H1 (cell line): Measurements from ENCODE around the gene SHH. TPM values are rescaled to one million over a fixed set of nuclear protein-coding genes. Genes with fewer than 3 reads are reported as not detected.

ENCODE experiments used
- CTCF ChIA-PET: fragments of 300-600 bp; sonication (Branson Sonifier 250); formaldehyde crosslinking; loops from one replicate; lab custom pipeline; 2021; ENCODE audit not compliant: partially characterized antibody; lab: Charles Lee
- POLR2A ChIA-PET: fragments of 300-600 bp; sonication (Branson Sonifier 250); formaldehyde crosslinking; loops from one replicate; lab custom pipeline; 2021; ENCODE audit warnings: inconsistent platforms; ENCODE audit not compliant: partially characterized antibody; lab: Charles Lee
- DNase-seq, 2 experiments: peaks; one replicate each; pipeline versions ENCODE4 v3.0.0 to v3.0.0-alpha.2; 2010 to 2022; ENCODE audit warnings: low spot score in 2 of 2, low read depth in 1 of 2, mixed read lengths in 1 of 2
- FAIRE-seq: peaks from 2 replicates; lab custom pipeline; 2011; peaks lifted over from hg19 to GRCh38; lab: Jason Lieb, UNC
- H2AFZ ChIP-seq: 2 replicates; pipeline ENCODE4 v1.8.1; 2012; ENCODE audit warnings: low read length, inconsistent platforms
- H2AK5ac ChIP-seq: 2 replicates; pipeline ENCODE4 v1.6.1; 2013; ENCODE audit warnings: low read depth, low read length
- H2BK120ac ChIP-seq: replicated peaks from 2 replicates; pipeline ENCODE3; 2013; ENCODE audit warnings: low read depth, low read length, inconsistent platforms
- H2BK12ac ChIP-seq: 2 replicates; pipeline ENCODE4 v1.6.1; 2013; ENCODE audit warnings: low read depth, low read length
- H2BK15ac ChIP-seq: 2 replicates; pipeline ENCODE4 v1.6.1; 2013; ENCODE audit warnings: low read length
- H2BK20ac ChIP-seq: 2 replicates; pipeline ENCODE4 v1.6.1; 2013; ENCODE audit warnings: low read length
- H2BK5ac ChIP-seq: 2 replicates; pipeline ENCODE4 v1.6.1; 2013; ENCODE audit warnings: low read depth, low read length
- H3K14ac ChIP-seq: 2 replicates; pipeline ENCODE4 v1.6.1; 2013; ENCODE audit warnings: inconsistent platforms; ENCODE audit not compliant: insufficient read length
- H3K18ac ChIP-seq: 2 replicates; pipeline ENCODE4 v1.6.1; 2013; ENCODE audit warnings: low read length; ENCODE audit errors: extremely low read depth
- H3K23ac ChIP-seq: 2 replicates; pipeline ENCODE4 v1.6.1; 2013; ENCODE audit warnings: inconsistent platforms; ENCODE audit not compliant: insufficient read length
- H3K23me2 ChIP-seq: 2 replicates; pipeline ENCODE4 v1.6.1; 2013; ENCODE audit warnings: low read depth, low read length
- H3K27ac ChIP-seq: 2 replicates; pipeline ENCODE4 v1.6.1; 2011; ENCODE audit warnings: low read depth, low read length, inconsistent platforms
- H3K27me3 ChIP-seq, 4 experiments: replicated peaks in 1 of 4; 1 replicate in 1 of 4; 2 replicates in 3 of 4; pipeline versions ENCODE4 v1.6.1 to v1.8.1; 2011 to 2013; ENCODE audit warnings: low read length in 3 of 4, mild to moderate bottlenecking in 3 of 4, inconsistent platforms in 2 of 4, mixed read lengths in 2 of 4, moderate library complexity in 1 of 4; ENCODE audit not compliant: control insufficient read depth in 3 of 4, insufficient read depth in 3 of 4; ENCODE audit errors: extremely low read depth in 1 of 4
- H3K36me3 ChIP-seq, 4 experiments: 2 replicates each; pipeline versions ENCODE4 v1.6.1 to v1.8.1; 2011 to 2013; ENCODE audit warnings: mild to moderate bottlenecking in 4 of 4, low read length in 3 of 4, moderate library complexity in 2 of 4, control low read depth in 1 of 4, inconsistent platforms in 1 of 4; ENCODE audit not compliant: insufficient read depth in 4 of 4, control insufficient read depth in 2 of 4
- H3K4ac ChIP-seq: replicated peaks from 2 replicates; pipeline ENCODE3; 2013; ENCODE audit warnings: low read length, low read depth, mixed read lengths, inconsistent platforms; ENCODE audit not compliant: insufficient read length
- H3K4me1 ChIP-seq, 4 experiments: replicated peaks in 1 of 4; 1 replicate in 1 of 4; 2 replicates in 3 of 4; pipeline versions ENCODE4 v1.6.1 to v1.8.1; 2011 to 2013; ENCODE audit warnings: low read length in 3 of 4, inconsistent platforms in 2 of 4, mixed read lengths in 1 of 4; ENCODE audit not compliant: insufficient read depth in 4 of 4, control insufficient read depth in 3 of 4
- H3K4me2 ChIP-seq, 2 experiments: 2 replicates each; pipeline versions ENCODE4 v1.6.1 to v1.8.1; 2011 to 2013; ENCODE audit warnings: low read depth in 2 of 2, low read length in 2 of 2, control low read depth in 1 of 2, inconsistent platforms in 1 of 2, mild to moderate bottlenecking in 1 of 2; ENCODE audit not compliant: insufficient read depth in 1 of 2
- H3K4me3 ChIP-seq, 4 experiments: fragments of 200-600, 300-600 bp in 1 of 4; sonication (generic), shearing (Covaris generic), sonication (Bioruptor Twin) in 1 of 4; 2 replicates each; pipeline versions ENCODE4 v1.5.1 to v1.8.1; 2011 to 2016; ENCODE audit warnings: low read length in 4 of 4, low read depth in 3 of 4, control low read depth in 2 of 4, inconsistent platforms in 2 of 4, mild to moderate bottlenecking in 2 of 4, mixed read lengths in 1 of 4, moderate library complexity in 1 of 4; ENCODE audit not compliant: insufficient read depth in 2 of 4; ENCODE audit errors: extremely low read depth in 1 of 4
- H3K56ac ChIP-seq: replicated peaks from 2 replicates; pipeline ENCODE3; 2013; ENCODE audit warnings: low read depth, mild to moderate bottlenecking, mixed read lengths, low read length, inconsistent platforms; ENCODE audit not compliant: insufficient read length
- H3K79me1 ChIP-seq: 2 replicates; pipeline ENCODE4 v1.6.1; 2013; ENCODE audit warnings: low read depth, low read length, control low read depth
- H3K79me2 ChIP-seq, 2 experiments: 2 replicates each; pipeline versions ENCODE4 v1.6.1 to v1.8.1; 2012 to 2013; ENCODE audit warnings: low read length in 2 of 2, mild to moderate bottlenecking in 2 of 2, inconsistent platforms in 1 of 2; ENCODE audit not compliant: insufficient read depth in 2 of 2, control insufficient read depth in 1 of 2
- H3K9ac ChIP-seq, 4 experiments: replicated peaks in 1 of 4; 1 replicate in 1 of 4; 2 replicates in 3 of 4; pipeline versions ENCODE4 v1.6.1 to v1.8.1; 2011 to 2013; ENCODE audit warnings: low read depth in 3 of 4, low read length in 3 of 4, control low read depth in 2 of 4, mild to moderate bottlenecking in 2 of 4, moderate library complexity in 2 of 4, inconsistent platforms in 1 of 4; ENCODE audit errors: extremely low read depth in 1 of 4
- H3K9me3 ChIP-seq, 2 experiments: 2 replicates each; pipeline versions ENCODE4 v1.6.1 to v1.8.1; 2012 to 2013; ENCODE audit warnings: mild to moderate bottlenecking in 2 of 2, moderate library complexity in 2 of 2, control low read depth in 1 of 2, inconsistent platforms in 1 of 2, low read depth in 1 of 2, low read length in 1 of 2, mixed read lengths in 1 of 2; ENCODE audit not compliant: insufficient read depth in 2 of 2
- H4K20me1 ChIP-seq, 2 experiments: replicated peaks in 1 of 2; 2 replicates each; pipeline versions ENCODE3 to v1.8.1; 2011 to 2013; ENCODE audit warnings: inconsistent platforms in 2 of 2, low read length in 2 of 2, mild to moderate bottlenecking in 1 of 2; ENCODE audit not compliant: insufficient read depth in 2 of 2, control insufficient read depth in 1 of 2
- H4K5ac ChIP-seq: 2 replicates; pipeline ENCODE4 v1.6.1; 2013; ENCODE audit warnings: low read length, low read depth, mixed read lengths, inconsistent platforms; ENCODE audit not compliant: insufficient read length
- H4K8ac ChIP-seq: 2 replicates; pipeline ENCODE4 v1.8.0; 2013; ENCODE audit warnings: mild to moderate bottlenecking, moderate library complexity, low read length, inconsistent platforms; ENCODE audit not compliant: insufficient read depth; ENCODE audit errors: extremely low read depth
- H4K91ac ChIP-seq: replicated peaks from 2 replicates; pipeline ENCODE3; 2013; ENCODE audit warnings: low read length, mixed read lengths, inconsistent platforms; ENCODE audit not compliant: insufficient read length
- BACH1 ChIP-seq: IDR thresholded peaks from 2 replicates; pipeline ENCODE4 v1.6.1; 2012; ENCODE audit warnings: low read length, improper control_type of control experiment
- CEBPB ChIP-seq: IDR thresholded peaks from 2 replicates; pipeline ENCODE4 v1.6.1; 2012; ENCODE audit warnings: low read depth, low read length
- POLR2A ChIP-seq, 2 experiments: IDR thresholded peaks; 1 replicate in 1 of 2; 2 replicates in 1 of 2; pipeline ENCODE4 v1.6.1; 2011; ENCODE audit warnings: low read depth in 2 of 2, low read length in 2 of 2, mild to moderate bottlenecking in 2 of 2; ENCODE audit errors: control extremely low read depth in 1 of 2
- RBBP5 ChIP-seq: IDR thresholded peaks from 2 replicates; pipeline ENCODE4 v1.7.1; 2012; ENCODE audit warnings: low read depth, mild to moderate bottlenecking, inconsistent platforms, low read length, moderate library complexity, borderline replicate concordance
- RXRA ChIP-seq: IDR thresholded peaks from 2 replicates; pipeline ENCODE4 v1.6.1; 2011; ENCODE audit warnings: low read depth, mild to moderate bottlenecking, low read length, moderate library complexity; ENCODE audit not compliant: insufficient read depth
- SIX5 ChIP-seq: IDR thresholded peaks from 2 replicates; pipeline ENCODE4 v1.6.1; 2011; ENCODE audit warnings: mild to moderate bottlenecking, low read depth, low read length
- SUZ12 ChIP-seq: fragments of 200-600 bp; sonication (generic); IDR thresholded peaks from 2 replicates; pipeline ENCODE4 v1.6.1; 2012; ENCODE audit warnings: mild to moderate bottlenecking, inconsistent platforms, low read length, moderate library complexity, mixed read lengths
- TCF12 ChIP-seq: IDR thresholded peaks from 2 replicates; pipeline ENCODE4 v1.6.1; 2011; ENCODE audit warnings: low read depth, mild to moderate bottlenecking, low read length
- WGBS, 2 experiments: shearing (Covaris generic) in 1 of 2; methylation state at CpG; one replicate each; pipeline versions ENCODE4 v1.1.6 to v1.1.7; 2013 to 2015; ENCODE audit warnings: low lambda C conversion rate in 2 of 2, mixed read lengths in 2 of 2, inconsistent platforms in 1 of 2, low coverage in 1 of 2, missing lambda C conversion rate in 1 of 2; ENCODE audit not compliant: insufficient replicate concordance in 2 of 2, insufficient coverage in 1 of 2, insufficient read length in 1 of 2; ENCODE audit errors: extremely low coverage in 1 of 2, missing lambda C conversion rate in 1 of 2; 5-methylcytosine and 5-hydroxymethylcytosine counted together
- polyA plus RNA-seq, 7 experiments: library from polyadenylated mRNA; depleted of rRNA in 3 of 7; stranded (reverse) in 5 of 7; unstranded in 2 of 7; fragments of >200 nt in 5 of 7; fragments of 200-250 nt in 2 of 7; gene quantifications; 1 replicate in 5 of 7; 2 replicates in 1 of 7; 4 replicates in 1 of 7; pipeline versions ENCODE4 v1.2.1 to v1.2.3, GENCODE V29; 2011 to 2013; ENCODE audit warnings: missing spikeins in 2 of 7, mixed read lengths in 2 of 7
- total RNA-seq: library from RNA; stranded (reverse); fragmentation: NEBNext Ultra II Directional; extraction: Animal tissue kit (Norgen Biotek cat#: 25700); gene quantifications from 2 replicates; pipeline ENCODE4 v1.2.1, GENCODE V29; 2021

SHH gene
- total and polyA plus RNA-seq, 2 of the 8 experiments (the other 6 are each of a cell fraction or from before 2014, with no cell fraction given) = not detected

DNA sequence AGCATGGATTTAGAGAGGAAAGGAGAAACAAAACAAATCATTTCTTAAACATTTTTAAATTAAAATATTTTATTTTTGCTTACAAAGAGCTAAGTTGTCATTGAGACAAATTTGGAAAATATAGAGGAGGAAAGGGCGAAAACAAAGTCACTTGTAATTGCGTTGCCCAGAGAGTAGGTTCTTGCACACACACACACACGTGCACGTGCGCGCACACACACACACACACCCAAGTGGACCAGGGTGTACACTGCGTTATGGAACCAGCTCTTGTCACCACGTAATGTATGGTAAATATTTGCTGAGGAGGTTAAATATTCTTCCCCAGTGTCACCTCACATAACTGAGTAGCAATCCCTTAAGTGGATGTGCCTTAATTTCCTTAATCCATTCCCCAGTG, 21.6 kb downstream of the SHH start:
- POLR2A ChIA-PET = no interaction called here
- Histone ChIP-seq H4K5ac (no peak overlapping the region), H3K23me2 (peaks cover 9% of the 10 kb centered on the region), H2BK20ac (no peak overlapping the region), H3K4me2 (no peak overlapping the region), H3K56ac (no peak overlapping the region), H2AFZ (no peak overlapping the region), H3K4ac (no peak overlapping the region), H3K23ac (no peak overlapping the region), H3K18ac (no peak overlapping the region), H3K36me3 (no peaks in the 10 kb centered on the region), H2BK5ac (no peak overlapping the region), H2BK12ac (no peak overlapping the region), H3K79me1 (0 out of 2 replicates have a peak, but pooled peaks cover 2% of the 10 kb centered on the region), H4K91ac (no peak overlapping the region), H3K4me3 (no peak overlapping the region), H2BK15ac (no peak overlapping the region), H3K27ac (no peak overlapping the region), H4K20me1 (peaks cover 0 to 7% of the 10 kb centered on the region in 2 experiments), H3K9me3 (peaks cover 5 to 7% of the 10 kb centered on the region in 2 experiments; a peak in 1 of 4 replicates), H3K4me1 (peaks cover 0 to 2% (median under 1%) of the 10 kb centered on the region in 4 experiments; a peak in 1 of 7 replicates), H3K27me3 (peaks cover 0 to 19% (median 10%) of the 10 kb centered on the region in 4 experiments; a peak in 5 of 7 replicates), H2BK120ac (no peak overlapping the region), H3K79me2 (no peaks in the 10 kb centered on the region), H4K8ac (no peak overlapping the region), H2AK5ac (no peak overlapping the region), H3K9ac (no peak overlapping the region), H3K14ac (no peak overlapping the region)
- FAIRE-seq (no peak), DNase-seq (no peak)
- WGBS, 2 experiments = 67% methylated on average over 8 of the region's 8 CpGs; no CpG with 5 or more reads in 1 of the 2 experiments
- CTCF ChIA-PET = interaction anchor here (0.6 to 1.9 kb wide), 4 partner anchors 192 to 652 kb away, joined by 3 to 4 read pairs (median 3); partner anchors contain the start of gene CNPY1
- no peak for TF ChIP-seq RXRA
- TF ChIP-seq RBBP5 = no peak
- no peak for TF ChIP-seq BACH1
- no peak for TF ChIP-seq TCF12
- TF ChIP-seq SIX5 = no peak
- no peak for TF ChIP-seq POLR2A (IDR thresholded peaks at IDR 0.05; ENCODE audit: control extremely low read depth in 1 of 2, low read depth in 2 of 2, low read length in 2 of 2)
- no peak for TF ChIP-seq SUZ12
- no peak for TF ChIP-seq CEBPB
